ENCODE measurements around the gene CASK.

DNA sequence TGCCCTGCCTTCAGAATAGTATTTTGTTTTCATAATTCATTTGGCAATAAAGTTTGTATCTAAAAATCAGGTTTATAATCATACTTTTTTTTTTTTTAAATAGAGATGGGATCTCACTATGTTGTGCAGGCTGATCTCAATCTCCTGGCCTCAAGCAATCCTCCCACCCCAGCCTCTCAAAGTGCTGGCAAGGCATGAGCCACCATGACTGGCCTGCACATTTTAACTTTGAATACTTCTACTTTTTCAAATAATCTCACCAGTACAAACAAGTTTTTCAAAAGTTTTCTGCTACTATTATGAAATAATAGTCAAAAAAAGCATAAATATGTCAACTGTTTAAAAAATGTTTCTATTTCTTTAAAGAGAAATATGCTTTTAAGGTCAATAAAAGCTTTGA lies 304.1 kb downstream of the CASK start:
- TF ChIP-seq, protein P1, sequence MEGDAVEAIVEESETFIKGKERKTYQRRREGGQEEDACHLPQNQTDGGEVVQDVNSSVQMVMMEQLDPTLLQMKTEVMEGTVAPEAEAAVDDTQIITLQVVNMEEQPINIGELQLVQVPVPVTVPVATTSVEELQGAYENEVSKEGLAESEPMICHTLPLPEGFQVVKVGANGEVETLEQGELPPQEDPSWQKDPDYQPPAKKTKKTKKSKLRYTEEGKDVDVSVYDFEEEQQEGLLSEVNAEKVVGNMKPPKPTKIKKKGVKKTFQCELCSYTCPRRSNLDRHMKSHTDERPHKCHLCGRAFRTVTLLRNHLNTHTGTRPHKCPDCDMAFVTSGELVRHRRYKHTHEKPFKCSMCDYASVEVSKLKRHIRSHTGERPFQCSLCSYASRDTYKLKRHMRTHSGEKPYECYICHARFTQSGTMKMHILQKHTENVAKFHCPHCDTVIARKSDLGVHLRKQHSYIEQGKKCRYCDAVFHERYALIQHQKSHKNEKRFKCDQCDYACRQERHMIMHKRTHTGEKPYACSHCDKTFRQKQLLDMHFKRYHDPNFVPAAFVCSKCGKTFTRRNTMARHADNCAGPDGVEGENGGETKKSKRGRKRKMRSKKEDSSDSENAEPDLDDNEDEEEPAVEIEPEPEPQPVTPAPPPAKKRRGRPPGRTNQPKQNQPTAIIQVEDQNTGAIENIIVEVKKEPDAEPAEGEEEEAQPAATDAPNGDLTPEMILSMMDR (IDR thresholded peaks at IDR 0.05; ENCODE audit: low read depth, low read length) = no peak
- TF ChIP-seq MAX (IDR thresholded peaks at IDR 0.05; ENCODE audit: low read depth, low read length) (no peak), POLR2A (IDR thresholded peaks at IDR 0.05; ENCODE audit: extremely low read depth, insufficient read length) (no peak)
